Caco-2 (cell line): ENCODE measurements around the gene ATXN7L1. TPM values are rescaled to one million over a fixed set of nuclear protein-coding genes. Genes with fewer than 3 reads are reported as not detected.

Experiments used
- Bru-seq: library from RNA; stranded (reverse); fragments of 400-500 nt; gene quantifications from one replicate; lab custom pipeline; 2021; lab: Mats Ljungman, UMichigan
- BruChase-seq, 2 experiments: library from RNA; stranded (reverse); fragments of 400-500 nt; gene quantifications; one replicate each; lab custom pipeline; 2021; lab: Mats Ljungman, UMichigan
- BruUV-seq: library from RNA; stranded (reverse); fragments of 400-500 nt; replicated peaks from 2 replicates; lab custom pipeline; 2021; lab: Mats Ljungman, UMichigan
- CTCF ChIA-PET: fragments of 300-600 bp; sonication (Branson Sonifier 250); formaldehyde crosslinking; loops from one replicate; lab custom pipeline; 2022; ENCODE audit warnings: antibody characterized with exemption; lab: Charles Lee
- POLR2A ChIA-PET: fragments of 300-600 bp; sonication (Branson Sonifier 250); formaldehyde crosslinking; loops from one replicate; lab custom pipeline; 2022; ENCODE audit warnings: antibody characterized with exemption; lab: Charles Lee
- DNase-seq, 2 experiments: peaks; one replicate each; pipeline versions ENCODE4 v3.0.0 to v3.0.0-alpha.2; 2020 to 2022
- H3K27me3 ChIP-seq: replicated peaks from 2 replicates; pipeline ENCODE4 v1.6.0; 2011; ENCODE audit warnings: low read length; ENCODE audit not compliant: control insufficient read depth, insufficient read depth
- H3K36me3 ChIP-seq: 2 replicates; pipeline ENCODE4 v1.5.1; 2011; ENCODE audit warnings: low read length; ENCODE audit not compliant: control insufficient read depth, insufficient read depth
- H3K4me1 ChIP-seq: fragments of 250-450 bp; sonication (Bioruptor Pico); 2 replicates; pipeline ENCODE4 v1.5.1; 2020; ENCODE audit warnings: mild to moderate bottlenecking
- H3K4me3 ChIP-seq: 2 replicates; pipeline ENCODE4 v1.5.1; 2011; ENCODE audit warnings: low read depth, mild to moderate bottlenecking, control low read depth, low read length
- H3K9me3 ChIP-seq: fragments of 250-450 bp; sonication (Bioruptor Pico); 2 replicates; pipeline ENCODE4 v1.5.1; 2020; ENCODE audit warnings: mild to moderate bottlenecking, moderate library complexity
- H3K27ac Mint-ChIP-seq: one replicate; pipeline ENCODE4 v1.8.0; 2022; ENCODE audit warnings: mixed read lengths; ENCODE audit not compliant: unreplicated experiment
- H3K27me3 Mint-ChIP-seq: one replicate; pipeline ENCODE4 v1.8.0; 2022; ENCODE audit warnings: mixed read lengths; ENCODE audit not compliant: insufficient read depth, unreplicated experiment
- H3K36me3 Mint-ChIP-seq: one replicate; pipeline ENCODE4 v1.8.0; 2022; ENCODE audit warnings: mild to moderate bottlenecking, mixed read lengths; ENCODE audit not compliant: insufficient read depth, unreplicated experiment
- H3K4me1 Mint-ChIP-seq: one replicate; pipeline ENCODE4 v1.8.0; 2022; ENCODE audit warnings: low read depth, mixed read lengths; ENCODE audit not compliant: unreplicated experiment
- H3K4me3 Mint-ChIP-seq: one replicate; pipeline ENCODE4 v1.8.0; 2022; ENCODE audit warnings: mild to moderate bottlenecking, moderate library complexity, mixed read lengths; ENCODE audit not compliant: unreplicated experiment
- H3K9me3 Mint-ChIP-seq: one replicate; pipeline ENCODE4 v1.8.0; 2022; ENCODE audit warnings: mixed read lengths; ENCODE audit not compliant: unreplicated experiment
- intact Hi-C: fragments of 100-400 bp; cut with micrococcal nuclease; formaldehyde crosslinking; loops from one replicate; pipeline ENCODE4 v1.10.0; 2022; ENCODE audit not compliant: unreplicated experiment
- long read RNA-seq: library from polyadenylated mRNA; stranded (forward); transcript quantifications from one replicate; pipeline ENCODE4 v2.0.0, GENCODE V29; 2022
- total RNA-seq: library from RNA; stranded (reverse); gene quantifications from 2 replicates; pipeline ENCODE4 v1.2.3, GENCODE V29; 2022
- TF ChIP-seq, protein P1 (sequence below), 2 experiments: fragments of 200-600 bp in 1 of 2; IDR thresholded peaks; 1 replicate in 1 of 2; 2 replicates in 1 of 2; pipeline versions ENCODE4 v1.5.1 to v1.8.0; 2011 to 2022; ENCODE audit warnings: antibody characterized with exemption in 1 of 2, control low read depth in 1 of 2, inconsistent platforms in 1 of 2, low read depth in 1 of 2, low read length in 1 of 2, mild to moderate bottlenecking in 1 of 2, moderate library complexity in 1 of 2; ENCODE audit not compliant: insufficient read depth in 1 of 2, severe bottlenecking in 1 of 2, unreplicated experiment in 1 of 2

Gene ATXN7L1, protein sequence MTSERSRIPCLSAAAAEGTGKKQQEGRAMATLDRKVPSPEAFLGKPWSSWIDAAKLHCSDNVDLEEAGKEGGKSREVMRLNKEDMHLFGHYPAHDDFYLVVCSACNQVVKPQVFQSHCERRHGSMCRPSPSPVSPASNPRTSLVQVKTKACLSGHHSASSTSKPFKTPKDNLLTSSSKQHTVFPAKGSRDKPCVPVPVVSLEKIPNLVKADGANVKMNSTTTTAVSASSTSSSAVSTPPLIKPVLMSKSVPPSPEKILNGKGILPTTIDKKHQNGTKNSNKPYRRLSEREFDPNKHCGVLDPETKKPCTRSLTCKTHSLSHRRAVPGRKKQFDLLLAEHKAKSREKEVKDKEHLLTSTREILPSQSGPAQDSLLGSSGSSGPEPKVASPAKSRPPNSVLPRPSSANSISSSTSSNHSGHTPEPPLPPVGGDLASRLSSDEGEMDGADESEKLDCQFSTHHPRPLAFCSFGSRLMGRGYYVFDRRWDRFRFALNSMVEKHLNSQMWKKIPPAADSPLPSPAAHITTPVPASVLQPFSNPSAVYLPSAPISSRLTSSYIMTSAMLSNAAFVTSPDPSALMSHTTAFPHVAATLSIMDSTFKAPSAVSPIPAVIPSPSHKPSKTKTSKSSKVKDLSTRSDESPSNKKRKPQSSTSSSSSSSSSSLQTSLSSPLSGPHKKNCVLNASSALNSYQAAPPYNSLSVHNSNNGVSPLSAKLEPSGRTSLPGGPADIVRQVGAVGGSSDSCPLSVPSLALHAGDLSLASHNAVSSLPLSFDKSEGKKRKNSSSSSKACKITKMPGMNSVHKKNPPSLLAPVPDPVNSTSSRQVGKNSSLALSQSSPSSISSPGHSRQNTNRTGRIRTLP
- 14.1 and 18.2 TPM in 2 replicates for total RNA-seq
- Bru-seq, nascent RNA: percentile 68 among the genes with signal in this experiment
- BruChase-seq, experiment 1, labeled RNA remaining after a 2-hour chase: percentile 64 among the genes with signal in this experiment
- BruChase-seq, experiment 2, labeled RNA remaining after a 6-hour chase: percentile 61 among the genes with signal in this experiment
- long read RNA-seq, transcript ATXN7L1-201 (4 exons, 1,470 nt): major isoform, 7 of 15 reads
- long read RNA-seq, partial matches to known transcripts: 1 of 15 reads
- long read RNA-seq, other reads (novel, unspliced or antisense): 6 of 15 reads

DNA sequence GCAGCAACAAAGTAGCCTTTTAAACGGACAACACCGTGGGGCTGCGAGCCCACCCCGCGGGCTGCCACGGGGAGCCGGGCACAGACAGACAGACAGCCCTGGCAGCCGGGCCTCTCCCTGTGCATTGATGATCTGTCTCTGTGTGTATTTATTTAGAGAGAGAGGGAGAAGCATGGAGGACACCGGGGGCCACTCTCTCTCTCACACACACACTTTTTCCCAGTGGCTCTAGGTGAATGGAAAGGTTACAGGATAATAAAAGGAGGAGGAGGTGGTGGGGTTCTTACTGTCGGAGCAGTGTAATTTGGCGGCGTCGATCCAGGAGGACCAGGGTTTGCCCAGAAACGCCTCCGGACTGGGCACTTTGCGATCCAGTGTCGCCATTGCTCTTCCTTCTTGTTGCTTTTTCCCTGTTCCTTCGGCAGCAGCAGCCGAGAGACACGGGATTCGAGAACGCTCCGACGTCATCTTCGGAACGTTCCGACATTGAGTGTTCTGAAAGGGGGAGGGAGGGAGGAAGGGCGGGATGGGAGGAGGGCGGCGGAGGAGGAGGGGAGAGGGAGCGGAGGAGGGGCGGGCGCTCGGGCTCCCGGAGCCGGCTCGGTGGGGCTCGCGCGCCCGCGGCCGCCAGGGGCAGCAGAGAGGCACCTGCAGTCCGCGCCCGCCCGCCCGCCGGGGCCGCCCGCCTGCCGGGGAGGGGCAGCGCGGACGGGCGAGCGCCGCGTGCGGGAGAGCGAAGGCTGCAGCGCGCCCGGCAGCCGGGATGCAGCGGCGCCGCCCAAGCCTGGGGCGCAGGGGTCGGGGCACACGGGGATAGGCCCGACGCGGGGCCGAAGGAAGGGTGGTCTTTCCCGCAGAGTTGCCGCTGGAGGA, at the start of gene ATXN7L1:
ATXN7L1 (minus strand) TSS at position 509 of the 873 bp plus-strand sequence; CDS start at position 468, 41 bp downstream.
- Mint-ChIP-seq H3K9me3 (no peaks in the 10 kb centered on the region), H3K4me3 (peak within 1 kb of the TSS; percentile 97), H3K27me3 (no peaks in the 10 kb centered on the region), H3K36me3 (peaks cover 7% of the 10 kb centered on the region), H3K4me1 (peaks cover 15% of the 10 kb centered on the region), H3K27ac (peak within 1 kb of the TSS; percentile 99)
- H3K4me1 ChIP-seq: peaks cover 9% of the 10 kb centered on the region; the same call in 1 of the 2 replicates
- BruUV-seq: no TSS peak
- DNase-seq: peak; percentile 97
- intact Hi-C loops: loop anchor here (1.0 to 5.0 kb wide), 3 partner anchors 111 to 224 kb away; no protein-coding TSS in a partner anchor
- H3K9me3 ChIP-seq: no peaks in the 10 kb centered on the region
- TF ChIP-seq, protein P1, sequence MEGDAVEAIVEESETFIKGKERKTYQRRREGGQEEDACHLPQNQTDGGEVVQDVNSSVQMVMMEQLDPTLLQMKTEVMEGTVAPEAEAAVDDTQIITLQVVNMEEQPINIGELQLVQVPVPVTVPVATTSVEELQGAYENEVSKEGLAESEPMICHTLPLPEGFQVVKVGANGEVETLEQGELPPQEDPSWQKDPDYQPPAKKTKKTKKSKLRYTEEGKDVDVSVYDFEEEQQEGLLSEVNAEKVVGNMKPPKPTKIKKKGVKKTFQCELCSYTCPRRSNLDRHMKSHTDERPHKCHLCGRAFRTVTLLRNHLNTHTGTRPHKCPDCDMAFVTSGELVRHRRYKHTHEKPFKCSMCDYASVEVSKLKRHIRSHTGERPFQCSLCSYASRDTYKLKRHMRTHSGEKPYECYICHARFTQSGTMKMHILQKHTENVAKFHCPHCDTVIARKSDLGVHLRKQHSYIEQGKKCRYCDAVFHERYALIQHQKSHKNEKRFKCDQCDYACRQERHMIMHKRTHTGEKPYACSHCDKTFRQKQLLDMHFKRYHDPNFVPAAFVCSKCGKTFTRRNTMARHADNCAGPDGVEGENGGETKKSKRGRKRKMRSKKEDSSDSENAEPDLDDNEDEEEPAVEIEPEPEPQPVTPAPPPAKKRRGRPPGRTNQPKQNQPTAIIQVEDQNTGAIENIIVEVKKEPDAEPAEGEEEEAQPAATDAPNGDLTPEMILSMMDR (IDR thresholded peaks at IDR 0.05; ENCODE audit: insufficient read depth in 1 of 2, low read depth in 1 of 2, low read length in 1 of 2, severe bottlenecking in 1 of 2, unreplicated experiment in 1 of 2): peak; percentile 9 to 63
- no peaks in the 10 kb centered on the region for H3K27me3 ChIP-seq
- ChIA-PET POLR2A (no interaction called here), CTCF (interaction anchor here (0.8 to 1.5 kb wide), 6 partner anchors 10 to 224 kb away, joined by 3 to 6 read pairs (median 3); no protein-coding TSS in a partner anchor)
- H3K4me3 ChIP-seq: peak within 1 kb of the TSS; percentile 95
- H3K36me3 ChIP-seq: peaks cover 1% of the 10 kb centered on the region

DNA sequence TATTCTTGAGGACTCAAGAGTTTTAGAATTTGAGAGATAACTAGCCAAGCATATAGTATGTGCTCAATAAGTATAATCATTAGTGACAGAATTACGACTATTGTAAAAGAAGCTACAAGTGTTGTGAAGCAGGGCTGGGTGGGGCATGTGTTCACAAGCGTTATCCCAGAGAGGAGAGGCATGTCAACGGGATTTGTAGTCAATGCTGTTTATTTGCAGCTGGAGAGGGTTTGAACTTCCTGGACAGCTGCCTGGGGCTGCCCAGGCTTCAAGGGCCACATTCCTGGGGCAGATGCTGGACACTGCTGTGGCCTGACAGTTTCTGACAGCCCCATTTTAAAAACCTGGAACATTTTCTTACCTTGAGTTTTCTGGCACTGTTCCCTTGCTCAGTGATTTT, 49.7 kb upstream of the ATXN7L1 start:
- no peaks in the 10 kb centered on the region for H3K36me3 Mint-ChIP-seq
- no peaks in the 10 kb centered on the region for H3K4me1 Mint-ChIP-seq
- Histone ChIP-seq H3K36me3 (no peaks in the 10 kb centered on the region), H3K9me3 (peaks cover 6% of the 10 kb centered on the region; the same call in 1 of the 2 replicates), H3K4me1 (no peaks in the 10 kb centered on the region), H3K27me3 (no peaks in the 10 kb centered on the region), H3K4me3 (no peak overlapping the region)
- H3K27me3 Mint-ChIP-seq: no peaks in the 10 kb centered on the region
- TF ChIP-seq, protein P1 (IDR thresholded peaks at IDR 0.05; ENCODE audit: insufficient read depth in 1 of 2, low read depth in 1 of 2, low read length in 1 of 2, severe bottlenecking in 1 of 2, unreplicated experiment in 1 of 2): no peak
- ChIA-PET CTCF (no interaction called here), POLR2A (no interaction called here)
- no peak for DNase-seq
- H3K9me3 Mint-ChIP-seq: no peaks in the 10 kb centered on the region
- no peak overlapping the region for H3K4me3 Mint-ChIP-seq
- intact Hi-C loops: no loop called here
- BruUV-seq: no TSS peak
- H3K27ac Mint-ChIP-seq: no peak overlapping the region
